ENCODE results near the gene APOLD1.

DNA sequence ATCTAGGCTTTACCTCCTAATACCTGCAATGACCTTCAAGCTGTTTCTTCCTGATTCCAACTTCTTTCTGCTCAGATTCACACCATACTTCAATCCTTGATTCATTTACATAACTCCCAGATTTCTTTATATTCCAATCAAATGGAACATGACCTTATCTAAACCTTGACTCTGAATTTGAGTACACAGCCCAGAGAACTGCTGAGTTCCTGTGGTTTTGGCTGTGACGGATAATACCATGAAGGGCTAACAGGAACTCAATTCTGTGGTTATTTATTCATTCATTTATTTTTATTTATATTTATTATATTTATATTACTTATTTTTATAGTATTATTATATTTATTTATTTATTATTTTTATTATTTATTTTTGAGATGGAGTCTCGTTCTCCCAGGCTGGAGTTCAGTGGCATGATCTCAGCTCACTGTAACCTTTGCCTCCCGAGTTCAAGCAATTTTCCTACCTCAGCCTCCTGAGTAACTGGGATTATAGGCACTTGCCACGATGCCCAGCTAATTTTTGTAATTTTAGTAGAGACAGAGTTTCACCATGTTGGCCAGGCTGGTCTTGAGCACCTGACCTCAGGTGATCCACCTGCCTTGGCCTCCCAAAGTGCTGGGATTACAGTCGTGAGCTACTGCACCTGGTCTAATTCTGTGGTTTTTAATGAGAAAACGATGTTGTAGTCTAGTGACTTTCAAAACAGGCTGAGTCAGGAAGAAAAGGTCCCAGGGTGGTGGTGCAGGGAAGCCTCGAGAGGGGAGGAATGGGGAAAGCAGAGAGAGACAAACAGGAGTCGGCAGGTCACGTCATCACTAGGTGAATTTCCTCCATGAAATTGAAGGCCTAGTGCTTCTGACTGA is 11.7 kb downstream of the APOLD1 start:
- TF ChIP-seq, protein P1, sequence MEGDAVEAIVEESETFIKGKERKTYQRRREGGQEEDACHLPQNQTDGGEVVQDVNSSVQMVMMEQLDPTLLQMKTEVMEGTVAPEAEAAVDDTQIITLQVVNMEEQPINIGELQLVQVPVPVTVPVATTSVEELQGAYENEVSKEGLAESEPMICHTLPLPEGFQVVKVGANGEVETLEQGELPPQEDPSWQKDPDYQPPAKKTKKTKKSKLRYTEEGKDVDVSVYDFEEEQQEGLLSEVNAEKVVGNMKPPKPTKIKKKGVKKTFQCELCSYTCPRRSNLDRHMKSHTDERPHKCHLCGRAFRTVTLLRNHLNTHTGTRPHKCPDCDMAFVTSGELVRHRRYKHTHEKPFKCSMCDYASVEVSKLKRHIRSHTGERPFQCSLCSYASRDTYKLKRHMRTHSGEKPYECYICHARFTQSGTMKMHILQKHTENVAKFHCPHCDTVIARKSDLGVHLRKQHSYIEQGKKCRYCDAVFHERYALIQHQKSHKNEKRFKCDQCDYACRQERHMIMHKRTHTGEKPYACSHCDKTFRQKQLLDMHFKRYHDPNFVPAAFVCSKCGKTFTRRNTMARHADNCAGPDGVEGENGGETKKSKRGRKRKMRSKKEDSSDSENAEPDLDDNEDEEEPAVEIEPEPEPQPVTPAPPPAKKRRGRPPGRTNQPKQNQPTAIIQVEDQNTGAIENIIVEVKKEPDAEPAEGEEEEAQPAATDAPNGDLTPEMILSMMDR (IDR thresholded peaks at IDR 0.05; ENCODE audit: low read length): no peak
- no peak for TF ChIP-seq EZH2phosphoT487 (IDR thresholded peaks at IDR 0.05; ENCODE audit: low read length)

Measured in MM.1S (cell line).